ENCODE results near the gene C1RL.

Gene C1RL

DNA sequence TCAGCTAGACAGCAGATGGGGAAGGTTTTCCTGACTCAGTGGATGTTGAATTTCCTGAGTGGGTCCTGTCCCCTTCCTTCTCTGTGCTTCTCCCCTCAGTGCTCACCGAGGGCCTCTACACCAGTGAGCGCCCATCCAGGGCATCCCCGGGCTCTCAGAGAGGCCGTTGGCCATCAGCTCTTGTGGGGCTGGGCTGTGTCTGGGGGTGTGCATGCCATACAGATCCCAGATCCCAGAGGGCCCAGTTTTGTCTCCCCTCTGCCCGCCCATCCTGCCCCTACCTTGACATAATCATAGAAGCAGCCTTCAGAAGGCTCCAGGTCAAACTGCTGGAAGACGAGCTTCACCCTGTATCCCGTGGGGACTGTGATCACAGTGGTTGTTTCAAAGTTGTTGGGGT is 17.8 kb downstream of the C1RL start:
- DNase-seq: no peak

DNA sequence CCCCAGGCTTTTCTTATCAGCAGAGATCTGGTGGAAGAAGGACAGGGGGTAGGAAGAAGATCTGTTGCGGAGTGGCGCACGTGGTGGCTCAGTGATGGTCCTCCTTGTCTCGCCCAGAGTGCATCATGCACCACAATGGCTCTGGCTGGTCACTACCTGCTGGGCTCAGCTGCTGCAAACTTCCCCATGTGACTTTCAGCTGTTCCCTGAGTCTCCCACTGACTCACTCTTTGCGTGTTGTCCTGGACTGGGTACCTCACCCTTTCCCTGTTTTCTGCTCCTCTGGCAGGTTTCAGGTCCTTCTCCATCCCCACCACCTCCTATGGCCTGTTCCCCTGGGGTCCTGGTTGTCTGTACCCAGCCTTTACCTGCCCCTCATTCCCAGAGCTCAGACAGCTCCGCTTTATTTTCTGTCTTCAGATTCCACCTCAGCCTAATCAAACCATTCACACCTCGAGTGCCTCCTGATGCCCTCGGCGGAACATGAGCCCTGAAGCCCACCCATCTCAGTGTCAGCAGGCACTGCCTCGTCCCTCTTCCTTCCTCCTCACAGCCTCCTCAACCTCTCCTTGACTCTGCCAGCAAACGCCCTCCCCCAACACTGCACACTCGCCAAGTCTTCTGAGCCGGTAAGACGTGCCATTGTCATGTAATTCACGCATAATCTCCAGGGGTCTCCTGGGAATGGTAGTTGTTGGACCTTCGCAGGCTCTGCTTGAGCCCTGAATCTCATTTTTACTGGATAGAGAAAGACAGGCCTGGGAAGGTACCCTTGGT is 18.6 kb downstream of the C1RL start:
- no peak for DNase-seq

DNA sequence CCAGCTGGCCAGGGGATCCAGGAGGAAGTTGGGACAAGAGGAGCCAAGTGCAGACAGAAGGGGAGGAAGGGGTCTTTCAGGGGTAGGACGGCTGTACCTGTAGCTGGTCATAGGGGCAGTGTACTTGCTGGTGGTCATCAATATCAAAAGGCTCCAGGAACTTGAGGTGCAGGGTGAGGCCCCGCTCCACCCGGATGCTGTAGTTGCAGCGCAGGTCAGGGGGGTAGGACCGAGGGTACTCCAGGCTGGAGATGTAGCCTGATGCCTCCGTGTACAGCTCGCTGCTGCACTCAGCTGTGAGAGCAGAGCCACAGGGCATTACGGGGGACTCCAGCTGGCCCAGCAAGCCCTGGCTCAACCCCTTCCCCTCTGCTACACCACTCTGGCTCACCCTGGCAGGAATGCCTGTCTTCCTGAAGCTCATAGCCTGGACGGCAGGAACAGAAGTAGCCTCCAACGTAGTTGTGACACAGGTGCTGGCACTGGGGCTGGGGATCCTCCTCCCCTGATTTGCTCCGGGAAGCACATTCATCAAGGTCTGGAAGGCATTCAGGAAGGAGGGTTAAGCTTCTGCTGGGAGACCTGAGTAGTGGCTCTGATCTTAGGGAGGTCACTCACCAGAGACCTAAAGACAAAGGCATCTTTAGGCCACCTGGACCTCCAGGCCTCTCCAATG is 19.7 kb downstream of the C1RL start:
- no peak for DNase-seq

DNA sequence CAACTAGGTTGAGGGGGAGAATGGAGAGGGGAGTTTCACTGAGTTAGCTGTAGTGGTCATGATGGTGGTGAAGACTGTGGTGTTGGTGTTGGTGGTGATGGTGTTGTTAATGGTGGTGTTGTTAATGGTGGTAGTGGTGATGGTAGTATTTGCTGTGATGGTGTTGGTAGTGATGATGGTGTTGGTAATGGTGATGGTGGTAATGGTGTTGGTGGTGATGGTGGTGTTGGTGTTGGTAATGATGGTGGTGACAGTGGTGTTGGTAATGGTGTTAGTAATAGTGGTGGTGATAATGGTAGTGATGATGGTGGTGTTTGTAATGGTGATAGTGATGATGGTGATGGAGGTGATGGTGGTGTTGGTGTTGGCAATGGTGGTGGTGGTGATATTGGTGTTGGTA is 25.9 kb downstream of the C1RL start:
- DNase-seq: no peak

DNA sequence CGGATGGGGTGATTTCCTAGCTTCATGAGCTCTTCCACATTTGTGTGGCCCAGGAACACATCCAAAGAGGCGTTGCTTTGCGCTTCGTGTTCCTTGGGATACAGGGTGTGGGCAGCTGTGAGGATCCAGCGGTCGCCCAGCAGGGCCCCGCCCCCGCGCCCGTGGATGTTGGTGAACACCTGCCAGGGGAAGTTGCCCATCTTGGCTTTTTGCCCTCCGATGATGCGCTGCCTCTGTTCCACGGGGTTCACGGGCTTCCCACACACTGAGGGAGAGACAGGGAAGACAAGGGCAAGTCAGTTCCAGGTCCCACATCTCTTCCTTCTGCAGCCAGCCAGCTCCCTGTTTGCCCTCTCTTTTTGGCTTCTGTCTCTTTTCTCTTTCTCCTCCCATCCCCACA is 28.0 kb downstream of the C1RL start:
- DNase-seq: no peak

DNA sequence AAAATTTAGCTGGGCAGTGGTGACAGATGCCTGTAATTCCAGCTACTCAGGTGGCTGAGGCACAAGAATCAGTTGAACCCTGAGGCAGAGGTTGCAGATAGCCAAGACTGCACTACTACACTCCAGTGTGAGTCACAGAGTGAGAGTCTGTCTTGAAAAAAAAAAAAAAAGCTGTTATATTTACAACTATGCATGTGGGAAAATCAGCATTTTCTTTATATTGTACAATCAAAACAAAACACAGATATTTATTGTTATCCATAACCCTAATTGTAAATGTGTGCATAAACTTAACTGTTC is 29.2 kb downstream of the C1RL start:
- DNase-seq: no peak

DNA sequence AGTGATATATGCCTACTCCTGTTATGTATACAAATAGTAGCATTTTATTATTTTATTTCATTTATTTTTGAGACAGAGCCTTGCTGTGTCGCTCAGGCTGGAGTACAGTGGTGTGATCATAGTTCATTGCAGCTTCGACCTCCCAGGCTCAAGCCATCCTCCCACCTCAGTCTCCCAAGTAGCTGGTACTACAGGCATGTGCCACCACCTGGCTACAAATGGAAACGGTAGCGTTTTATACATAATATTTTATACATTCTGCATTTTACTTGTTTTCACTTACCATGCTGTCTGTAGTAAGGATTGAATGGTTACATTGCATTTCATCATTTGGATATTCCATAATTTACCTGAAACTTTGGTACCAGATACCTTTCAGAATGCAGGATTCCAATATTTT is 30.9 kb downstream of the C1RL start:
- no peak for DNase-seq

DNA sequence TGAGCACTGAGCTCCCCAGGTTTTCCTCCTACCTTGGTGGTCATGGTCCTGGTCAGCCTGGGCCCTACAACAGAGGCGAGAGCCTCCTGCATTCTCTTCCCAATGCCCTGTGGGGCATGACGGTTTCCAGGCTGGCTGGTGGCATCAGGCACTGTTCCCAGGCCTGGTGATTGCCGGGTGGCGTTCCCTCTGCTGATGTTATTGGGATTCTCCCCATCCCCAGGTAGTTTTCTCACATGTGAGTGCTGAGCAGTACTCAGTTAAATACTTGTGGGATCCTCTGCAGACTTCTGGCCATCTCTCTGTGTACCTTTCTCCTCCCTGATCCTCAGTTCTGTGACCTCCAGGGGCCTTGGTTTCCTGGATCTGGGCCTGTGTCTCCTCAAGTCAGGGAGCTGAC is 32.5 kb downstream of the C1RL start:
- no peak for DNase-seq

DNA sequence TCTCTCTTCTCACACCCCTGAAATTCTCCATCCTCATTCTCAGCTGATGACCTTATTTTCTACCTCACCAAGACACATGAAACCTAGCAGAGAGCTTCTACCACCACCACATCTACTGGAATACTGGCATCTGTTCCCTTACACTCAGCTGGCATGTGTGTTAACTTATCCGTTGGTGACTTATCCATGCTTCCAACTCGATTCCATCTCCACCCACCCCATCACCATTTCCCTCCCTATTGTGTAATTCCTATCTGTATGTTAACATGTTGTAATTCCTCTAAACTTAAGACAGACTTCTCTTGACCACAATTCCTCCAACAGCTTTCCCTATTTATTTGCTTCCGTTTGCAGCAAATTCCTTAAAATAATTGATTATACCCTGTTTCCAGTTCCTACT is 33.1 kb downstream of the C1RL start:
- DNase-seq: no peak

DNA sequence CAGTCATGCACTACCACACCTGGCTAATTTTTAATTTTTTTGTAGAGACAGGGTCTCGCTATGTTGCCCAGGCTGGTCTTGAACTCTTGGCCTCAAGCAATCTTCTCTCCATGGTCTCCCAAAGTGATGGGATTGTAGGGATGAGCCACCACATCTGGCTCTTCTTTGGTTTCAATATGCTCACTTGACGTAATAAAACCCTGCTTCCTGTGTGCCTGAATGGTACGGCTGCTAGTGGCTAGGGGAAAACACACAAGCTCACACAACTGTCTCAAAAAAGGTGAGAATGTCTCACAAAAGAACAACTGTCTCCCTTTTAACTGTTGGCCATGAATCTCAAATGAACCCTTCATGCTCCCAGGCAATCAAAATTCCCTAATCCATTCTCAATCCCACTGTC is 33.5 kb downstream of the C1RL start:
- DNase-seq: no peak

DNA sequence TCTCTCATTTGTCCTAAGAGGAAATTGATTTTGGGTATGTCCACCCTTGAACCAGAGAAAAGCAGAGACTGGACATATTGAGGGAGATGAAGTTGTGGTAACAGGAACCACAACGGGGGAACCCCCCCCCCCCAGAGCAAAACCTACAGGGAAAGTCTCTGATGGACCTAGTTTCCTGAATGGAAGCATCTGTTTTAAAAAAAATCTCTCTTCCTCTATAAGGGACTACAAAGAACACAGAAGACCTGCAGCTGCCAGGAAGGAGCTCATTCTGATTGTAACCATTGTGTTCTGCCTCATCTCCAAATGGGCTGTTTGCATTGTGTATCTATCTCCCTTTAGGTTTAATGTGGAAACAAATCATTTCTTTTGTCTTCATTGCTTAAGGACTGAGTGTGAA is 35.1 kb downstream of the C1RL start:
- no peak for DNase-seq

DNA sequence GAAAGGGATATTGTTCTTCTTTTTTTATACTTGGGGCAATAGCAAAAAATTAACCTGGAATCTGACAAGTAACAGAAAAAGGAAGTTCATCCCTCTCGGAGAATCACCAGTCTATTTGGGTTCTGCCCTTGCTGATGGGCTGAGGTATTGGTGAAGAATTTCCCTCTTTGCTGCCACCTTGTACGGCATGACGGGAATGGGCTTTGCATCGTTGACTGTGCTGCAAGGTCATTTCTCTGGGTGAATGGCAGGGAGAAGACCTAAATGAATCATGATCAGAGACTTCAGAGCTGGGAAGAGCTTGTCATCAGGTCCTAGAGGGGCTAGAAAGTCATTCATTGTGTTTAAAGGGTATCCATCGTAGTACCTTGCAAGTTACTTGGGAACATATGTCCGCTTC is 36.5 kb downstream of the C1RL start:
- no peak for DNase-seq

DNA sequence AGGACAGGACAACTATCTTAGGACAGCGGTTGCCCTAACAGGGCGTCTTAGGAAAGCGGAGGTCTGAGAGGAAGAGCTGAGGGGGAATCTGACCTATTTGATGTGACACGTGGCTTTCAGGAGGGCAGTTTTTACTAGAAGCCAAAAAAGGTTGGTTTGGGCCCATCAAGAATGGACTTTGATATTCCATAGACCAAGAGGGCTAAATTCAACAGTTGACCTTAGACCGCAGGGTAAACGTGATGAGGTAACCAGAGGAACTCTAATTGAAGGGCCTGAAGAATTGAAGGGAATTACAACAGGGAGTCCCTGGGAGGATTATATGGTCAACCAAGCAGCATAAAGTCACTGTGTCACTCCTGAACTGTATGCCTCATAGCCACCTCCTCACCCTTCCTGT is 37.0 kb downstream of the C1RL start:
- DNase-seq: no peak

DNA sequence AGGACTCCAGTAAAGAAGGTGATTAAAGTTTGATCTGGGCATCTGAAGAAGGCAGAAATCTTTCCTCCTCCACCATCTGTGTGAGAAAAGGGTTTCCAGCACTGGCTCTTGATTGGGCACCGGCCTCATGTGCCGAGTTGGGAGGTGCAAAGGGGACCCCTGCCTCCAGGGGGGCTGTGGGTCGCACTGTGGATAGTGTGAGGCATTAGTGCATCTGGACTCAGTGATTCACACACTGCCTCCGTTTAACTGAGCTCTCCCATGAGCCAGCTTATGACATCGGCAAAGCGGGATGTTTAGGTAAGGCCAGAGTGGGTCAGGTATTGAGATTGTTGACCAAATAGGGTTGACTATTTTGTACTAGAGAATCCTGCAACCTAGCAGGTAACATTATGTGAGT is 39.6 kb downstream of the C1RL start:
- DNase-seq: no peak

DNA sequence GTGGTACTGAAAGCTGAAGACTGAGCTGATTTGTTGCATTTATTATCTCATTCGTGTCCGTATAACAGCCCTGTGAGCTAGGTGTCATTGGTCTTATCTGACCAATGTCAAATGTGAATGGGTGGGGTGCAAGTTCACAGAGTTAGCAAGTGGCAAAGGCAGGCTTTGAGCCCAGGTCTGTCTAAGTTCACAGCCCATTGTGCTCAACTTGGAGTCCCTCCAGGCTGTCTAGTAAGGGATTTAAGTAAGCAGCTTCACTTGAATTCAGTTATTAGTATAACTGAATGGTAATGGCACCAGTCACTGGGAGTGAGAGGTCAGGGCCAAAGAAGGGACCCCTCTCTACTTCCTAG is 40.0 kb downstream of the C1RL start:
- no peak for DNase-seq

DNA sequence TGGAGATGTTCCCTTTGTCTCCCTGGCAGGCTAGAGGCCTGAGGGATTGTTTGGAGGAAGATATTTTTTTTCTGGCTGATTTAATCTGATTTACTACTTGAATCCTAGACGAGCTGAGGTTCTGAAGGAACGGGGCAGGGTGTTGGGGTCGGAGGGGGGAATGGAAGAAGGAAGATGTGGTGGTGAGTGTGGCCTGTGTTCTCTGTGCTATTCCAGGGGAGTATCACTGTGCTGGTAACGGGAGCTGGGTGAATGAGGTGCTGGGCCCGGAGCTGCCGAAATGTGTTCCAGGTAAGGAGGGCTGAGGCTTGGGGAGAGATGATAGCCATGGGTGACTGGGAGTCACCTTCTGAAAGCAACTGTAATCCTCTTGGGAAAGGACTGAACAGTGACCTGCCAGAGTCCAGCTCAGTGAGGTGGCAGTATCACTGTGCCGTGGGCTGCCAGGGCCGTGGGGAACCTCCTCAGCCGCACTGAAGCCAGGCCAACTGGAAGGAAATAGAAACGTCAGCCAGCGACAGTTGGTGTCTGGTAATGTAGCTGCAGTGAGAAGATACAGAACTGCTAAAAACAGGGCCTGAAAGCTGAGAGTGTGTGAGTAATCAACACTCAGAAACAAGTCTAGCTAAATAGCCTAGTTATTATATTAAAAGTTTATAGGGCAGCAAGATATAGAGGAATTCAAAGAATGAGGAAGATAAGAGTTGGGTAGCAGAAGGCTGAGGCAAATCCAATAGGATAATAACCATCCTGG is 40.6 kb downstream of the C1RL start:
- no peak for DNase-seq

DNA sequence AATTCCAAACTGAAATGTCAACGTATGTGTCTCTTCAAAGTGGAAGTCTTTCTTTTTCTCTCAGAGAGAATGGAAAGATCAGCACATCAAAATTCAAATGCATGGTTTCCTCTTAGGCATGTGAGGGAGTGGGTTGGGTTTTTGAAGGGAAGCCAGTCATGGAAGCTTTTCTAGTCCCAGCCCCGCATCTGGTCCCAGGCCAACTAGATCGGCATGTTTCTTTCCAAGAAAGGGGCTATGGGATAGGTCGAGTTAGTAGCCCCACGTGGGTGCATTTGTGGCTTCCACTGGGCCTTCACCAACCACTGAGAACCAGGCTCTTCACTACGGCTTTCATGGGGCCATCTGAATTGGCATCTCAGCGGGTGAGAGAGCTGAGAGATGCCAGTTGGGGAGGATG is 41.9 kb downstream of the C1RL start:
- no peak for DNase-seq

DNA sequence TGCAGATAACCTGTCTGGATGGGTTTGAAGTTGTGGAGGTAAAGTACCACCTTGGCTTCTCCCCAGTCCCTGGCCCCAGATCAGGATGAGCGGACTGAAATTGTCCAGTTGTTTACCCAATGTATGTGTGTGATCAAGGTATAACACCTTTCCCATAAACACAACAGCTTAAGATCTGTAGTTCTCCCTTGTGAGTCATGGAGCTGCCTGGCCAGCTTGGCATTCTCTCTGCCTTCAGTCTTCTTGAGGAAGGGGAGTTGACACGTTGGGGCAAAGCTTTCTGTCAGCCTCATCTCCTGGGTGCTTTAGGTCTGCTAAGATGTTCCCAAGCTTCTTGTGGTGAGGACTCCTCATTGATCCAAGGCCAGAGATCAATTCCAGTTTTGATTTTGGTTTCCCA is 42.4 kb downstream of the C1RL start:
- DNase-seq: no peak

DNA sequence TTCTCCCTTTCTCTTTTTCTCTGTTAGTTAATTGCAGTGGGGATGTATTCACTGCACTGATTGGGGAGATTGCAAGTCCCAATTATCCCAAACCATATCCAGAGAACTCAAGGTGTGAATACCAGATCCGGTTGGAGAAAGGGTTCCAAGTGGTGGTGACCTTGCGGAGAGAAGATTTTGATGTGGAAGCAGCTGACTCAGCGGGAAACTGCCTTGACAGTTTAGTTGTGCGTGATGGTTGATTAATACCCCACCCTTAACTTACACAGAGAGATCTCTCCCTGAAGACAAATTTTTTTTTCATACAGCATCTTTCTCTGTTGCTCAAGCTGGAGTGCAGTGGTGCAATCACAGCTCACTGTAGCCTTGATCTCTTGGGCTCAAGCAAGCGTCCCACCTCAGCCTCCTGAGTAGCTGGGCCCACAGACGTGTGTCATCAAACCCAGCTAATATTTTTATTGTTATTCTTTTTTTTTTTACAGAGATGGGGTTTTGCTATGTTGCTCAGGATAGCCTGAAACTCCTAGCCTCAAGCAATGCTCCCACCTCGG is 43.9 kb downstream of the C1RL start:
- DNase-seq: no peak

DNA sequence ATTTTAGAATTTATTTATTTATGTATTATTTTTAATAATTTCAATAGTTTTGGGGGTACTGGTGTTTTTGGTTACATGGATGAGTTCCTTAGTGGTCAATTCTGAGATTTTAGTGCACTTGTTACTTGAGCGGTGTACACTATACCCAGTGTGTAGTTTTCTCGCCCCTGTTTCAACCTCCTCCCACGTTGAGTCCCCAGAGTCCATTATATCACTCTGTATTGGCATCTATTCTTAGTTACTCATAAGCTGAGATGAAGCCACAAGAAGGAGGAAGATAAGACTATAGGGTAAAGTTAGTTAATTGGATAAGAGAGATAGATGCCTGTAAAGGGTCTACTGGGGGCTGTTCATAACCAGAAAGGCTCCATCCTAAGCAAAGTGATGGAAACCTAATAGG is 44.5 kb downstream of the C1RL start:
- DNase-seq: no peak

DNA sequence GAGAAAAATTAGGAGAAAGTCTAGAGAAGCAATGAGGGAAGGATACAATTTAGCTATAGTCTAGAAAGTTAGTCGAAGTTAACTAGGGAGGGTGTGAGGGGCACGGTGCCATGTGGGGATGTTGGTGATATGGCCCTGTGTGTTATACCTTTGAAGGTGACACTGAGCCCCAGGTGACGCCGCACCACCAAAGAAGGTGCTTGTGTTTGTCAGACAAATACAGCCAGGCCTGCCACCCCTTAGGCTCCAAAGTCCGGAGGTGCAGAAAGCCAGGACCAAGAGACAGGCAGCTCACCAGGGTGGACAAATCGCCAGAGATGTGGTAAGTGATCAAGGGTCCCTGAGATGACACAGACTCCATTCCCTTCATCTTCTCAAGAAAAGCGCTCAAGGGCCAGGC is 47.4 kb downstream of the C1RL start:
- DNase-seq: no peak

DNA sequence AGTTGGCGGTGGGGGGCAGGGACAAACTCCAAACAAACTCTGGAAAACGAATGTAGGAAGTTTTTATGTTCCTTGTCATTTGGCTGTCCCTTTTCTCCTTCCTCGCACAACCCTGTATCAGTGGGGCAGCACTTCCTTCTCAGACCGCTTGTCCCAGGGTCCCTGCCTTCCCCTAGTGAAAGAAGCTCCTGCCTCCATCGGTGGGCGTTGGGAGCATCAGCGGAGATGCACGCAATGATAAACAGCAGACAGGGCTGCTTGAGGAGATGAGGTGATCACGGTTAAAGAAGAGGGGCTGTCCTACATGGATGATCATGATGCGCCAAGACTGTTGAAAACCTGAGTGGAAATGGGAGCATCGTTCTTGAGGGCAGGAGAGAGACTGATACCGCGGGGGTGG is 47.9 kb downstream of the C1RL start:
- no peak for DNase-seq

DNA sequence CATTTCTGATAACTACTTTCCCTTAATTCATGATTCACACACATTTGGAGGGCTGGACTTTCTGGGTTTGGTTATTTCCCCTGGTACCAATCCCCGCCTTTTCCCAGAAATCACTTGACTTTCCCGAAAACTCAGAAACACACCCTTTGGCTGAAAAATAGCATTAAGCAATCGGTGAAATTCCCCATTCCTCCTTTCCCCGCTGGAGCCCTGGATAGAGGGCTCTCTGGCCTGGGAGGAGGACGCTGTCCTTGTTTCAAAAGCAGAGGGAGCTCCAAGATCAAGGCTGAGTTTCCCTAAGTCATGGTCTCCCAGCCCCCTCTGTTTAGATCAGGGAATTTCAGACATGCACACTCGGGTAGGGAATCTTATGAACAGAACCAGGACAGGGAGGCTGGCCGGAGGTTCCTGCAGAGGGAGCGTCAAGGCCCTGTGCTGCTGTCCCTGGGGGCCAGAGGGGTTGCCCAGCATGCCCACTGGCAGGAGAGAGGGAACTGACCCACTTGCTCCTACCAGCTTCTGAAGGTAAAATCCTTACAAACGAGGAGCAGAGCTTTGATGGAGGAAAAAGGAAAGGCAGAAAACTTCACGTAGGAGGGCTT is 48.6 kb downstream of the C1RL start, which contains the start of gene C1S:
Gene C1S, plus strand, starts transcription at position 366 of the 602 bp plus-strand sequence. CDS start 1,195 bp downstream, outside the sequence.
- DNase-seq: no peak

DNA sequence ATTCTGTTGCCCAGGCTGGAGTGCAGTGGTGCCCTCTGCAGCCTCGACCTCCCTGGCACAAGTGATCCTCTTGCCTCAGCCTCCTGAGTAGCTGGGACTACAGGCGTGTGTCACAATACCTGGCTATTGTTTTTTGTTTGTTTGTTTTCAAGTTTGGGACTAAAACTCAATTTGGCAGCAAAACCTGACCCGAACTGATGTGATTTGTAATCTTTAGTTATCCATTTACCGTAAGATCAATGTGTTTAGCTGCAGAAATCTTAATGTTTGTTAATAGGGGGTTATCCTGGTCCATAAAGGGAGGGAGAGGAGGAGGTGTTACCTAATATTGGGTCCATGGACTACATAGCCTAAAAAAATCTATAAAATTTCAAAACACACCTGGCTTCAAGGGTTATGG is 49.2 kb downstream of the C1RL start:
- no peak for DNase-seq

Data from SIG-M5 (cell line).